ENCODE measurements around the gene RAP2A. TPM values are rescaled to one million over a fixed set of nuclear protein-coding genes. Genes with fewer than 3 reads are reported as not detected.

The RAP2A gene
- total and polyA plus RNA-seq, 9 of the 15 experiments (the other 6 are each of a cell fraction or from before 2014, with no cell fraction given) = 1.8 to 11.7 (median 5.6) TPM

GRCh38 chr13:97485320-97485719, 51.4 kb downstream of the RAP2A start:
- DNase-seq (ENCODE audit: extremely low read depth in 1 of 4, low spot score in 3 of 4) = no peak
- H3K27me3 ChIP-seq (ENCODE audit: control insufficient read depth in 2 of 2, insufficient read depth in 2 of 2, low read length in 2 of 2) = no peaks in the 10 kb centered on the region
- FAIRE-seq = no peak
- no CpG with 5 or more reads among the region's 1 CpG for WGBS (ENCODE audit: insufficient coverage, low coverage, missing lambda C conversion rate)
- H3K4me2 ChIP-seq (ENCODE audit: insufficient read depth, low read length) = no peak overlapping the region
- POLR2A ChIA-PET = no interaction called here
- H3K27ac ChIP-seq (ENCODE audit: extremely low read depth, low read depth, low read length) = no peak overlapping the region
- H4K20me1 ChIP-seq (replicated peaks; ENCODE audit: control insufficient read depth, insufficient read depth, low read length) = no peaks in the 10 kb centered on the region
- no TSS peak for BruUV-seq (replicated peaks)
- H3K9ac ChIP-seq (ENCODE audit: insufficient read depth in 1 of 2, low read depth in 2 of 2, low read length in 2 of 2) = no peak overlapping the region
- no peaks in the 10 kb centered on the region for H3K4me1 ChIP-seq (replicated peaks in 1 of 2; ENCODE audit: control insufficient read depth in 2 of 2, insufficient read depth in 2 of 2, low read length in 2 of 2)
- H2AFZ ChIP-seq (ENCODE audit: low read depth, low read length) = no peak overlapping the region
- intact Hi-C loops (cut with micrococcal nuclease) (no loop called here), in situ Hi-C loops (cut with MboI) (no loop called here)
- no peaks in the 10 kb centered on the region for H3K9me3 ChIP-seq (replicated peaks; ENCODE audit: control insufficient read depth, insufficient read depth, low read depth, low read length)
- H3K36me3 ChIP-seq (ENCODE audit: control insufficient read depth, insufficient read depth, low read length) = no peaks in the 10 kb centered on the region
- no peak for ATAC-seq
- H3K4me3 ChIP-seq = no peak overlapping the region
- no peaks in the 10 kb centered on the region for H3K79me2 ChIP-seq (ENCODE audit: control insufficient read depth, insufficient read depth, low read length)
- no peaks in the 10 kb centered on the region for H3K9me1 ChIP-seq (ENCODE audit: control insufficient read depth, insufficient read depth, low read length)
- CTCF ChIA-PET (ENCODE audit: low intra/inter-chr PET ratio) = no interaction called here
- no peak for TF ChIP-seq ATF1 (CRISPR knock-in tag; IDR thresholded peaks at IDR 0.05)
- TF ChIP-seq ATF1 (tag; IDR thresholded peaks at IDR 0.05) = no peak
- TF ChIP-seq ZNF316 (IDR thresholded peaks at IDR 0.05) = no peak
- TF ChIP-seq PRPF4 (IDR thresholded peaks at IDR 0.05; ENCODE audit: insufficient read depth, low read depth, low read length, poor library complexity, severe bottlenecking) = no peak
- no peak for TF ChIP-seq SAP30 (IDR thresholded peaks at IDR 0.05; ENCODE audit: borderline replicate concordance, insufficient read depth, low read depth, low read length, poor library complexity, severe bottlenecking)
- TF ChIP-seq AFF4 (CRISPR knock-in tag; IDR thresholded peaks at IDR 0.05) = no peak
- no peak for TF ChIP-seq MAFG (tag; conservative IDR thresholded peaks at IDR 0.05)
- no peak for TF ChIP-seq POLR2H (tag; IDR thresholded peaks at IDR 0.05; ENCODE audit: low read depth)
- TF ChIP-seq RBM22 (IDR thresholded peaks at IDR 0.05; ENCODE audit: low read depth, low read length, poor library complexity, severe bottlenecking) = no peak
- no peak for TF ChIP-seq E2F8 (IDR thresholded peaks at IDR 0.05; ENCODE audit: low read depth, partially characterized antibody)
- no peak for TF ChIP-seq TAL1 (IDR thresholded peaks at IDR 0.05)
- TF ChIP-seq SOX6 (IDR thresholded peaks at IDR 0.05) = no peak
- no peak for TF ChIP-seq RFX1 (IDR thresholded peaks at IDR 0.05)
- no peak for TF ChIP-seq NFATC3 (IDR thresholded peaks at IDR 0.05)
- no peak for TF ChIP-seq ARID3A (IDR thresholded peaks at IDR 0.05; ENCODE audit: borderline replicate concordance, low read depth, low read length)
- TF ChIP-seq ZFP30 (CRISPR knock-in tag; IDR thresholded peaks at IDR 0.05; ENCODE audit: borderline replicate concordance) = no peak
- TF ChIP-seq ZNF239 (CRISPR knock-in tag; IDR thresholded peaks at IDR 0.05) = no peak
